ENCODE results near the gene NAGLU.
"Not testable (repeated sequence)": the region's sequence is repeated elsewhere in the genome, so short reads cannot be mapped to it uniquely, and the experiment has no call there.

Gene NAGLU

GRCh38 chr17:42537826-42538451 is 1.9 kb downstream of the NAGLU start:
- Histone ChIP-seq H3K27ac (ENCODE audit: low read length) (no peak overlapping the region), H4K20me1 (ENCODE audit: insufficient read depth, low read length) (peaks cover 13% of the 10 kb centered on the region; the same call in 1 of the 2 replicates), H3K4me1 (ENCODE audit: low read length) (peaks cover 24% of the 10 kb centered on the region), H3K27me3 (ENCODE audit: low read depth, low read length) (no peaks in the 10 kb centered on the region), H3K4me2 (ENCODE audit: low read length) (no peak overlapping the region), H3K9ac (ENCODE audit: low read length) (no peak overlapping the region), H3K4me3 (ENCODE audit: low read length) (peak overlapping the region; percentile 84; the same call in 1 of the 2 replicates), H3K79me2 (ENCODE audit: low read length) (peaks cover 23% of the 10 kb centered on the region), H3K36me3 (replicated peaks; ENCODE audit: low read depth, low read length) (peaks cover 27% of the 10 kb centered on the region), H2AFZ (ENCODE audit: low read depth, low read length) (no peak overlapping the region), H3K9me3 (ENCODE audit: insufficient read depth, low read length) (no peaks in the 10 kb centered on the region)
- TF ChIP-seq EZH2phosphoT487 (IDR thresholded peaks at IDR 0.05; ENCODE audit: low read depth) (no peak), CTCF (IDR thresholded peaks at IDR 0.05; ENCODE audit: low read depth, low read length) (no peak)

DNA sequence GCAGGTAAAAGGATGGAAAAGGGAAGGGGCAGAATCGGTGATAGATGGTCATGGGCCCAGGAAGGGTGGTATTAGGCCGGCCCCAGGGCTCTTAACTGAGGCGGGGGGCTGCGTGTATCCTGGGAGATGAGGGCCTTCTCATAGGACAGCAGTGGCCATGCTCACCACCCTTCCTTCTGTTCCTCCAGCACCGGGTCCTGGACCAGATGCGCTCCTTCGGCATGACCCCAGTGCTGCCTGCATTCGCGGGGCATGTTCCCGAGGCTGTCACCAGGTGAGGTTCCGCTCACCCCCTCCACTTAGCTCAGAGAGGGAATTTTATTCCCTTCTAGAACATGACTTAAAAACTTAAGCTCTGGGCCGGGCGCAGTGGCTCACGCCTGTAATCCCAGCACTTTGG is 2.4 kb downstream of the NAGLU start:
- Histone ChIP-seq H3K27ac (ENCODE audit: low read length) (no peak overlapping the region), H3K9ac (ENCODE audit: low read length) (no peak overlapping the region), H3K27me3 (ENCODE audit: low read depth, low read length) (no peaks in the 10 kb centered on the region), H3K4me1 (ENCODE audit: low read length) (peaks cover 24% of the 10 kb centered on the region), H2AFZ (ENCODE audit: low read depth, low read length) (no peak overlapping the region), H3K79me2 (ENCODE audit: low read length) (peaks cover 23% of the 10 kb centered on the region), H4K20me1 (ENCODE audit: insufficient read depth, low read length) (peaks cover 13% of the 10 kb centered on the region; the same call in 1 of the 2 replicates), H3K9me3 (ENCODE audit: insufficient read depth, low read length) (no peaks in the 10 kb centered on the region), H3K4me3 (ENCODE audit: low read length) (no peak overlapping the region), H3K4me2 (ENCODE audit: low read length) (no peak overlapping the region), H3K36me3 (replicated peaks; ENCODE audit: low read depth, low read length) (peaks cover 30% of the 10 kb centered on the region)
- no peak for TF ChIP-seq EZH2phosphoT487 (IDR thresholded peaks at IDR 0.05; ENCODE audit: low read depth)

DNA sequence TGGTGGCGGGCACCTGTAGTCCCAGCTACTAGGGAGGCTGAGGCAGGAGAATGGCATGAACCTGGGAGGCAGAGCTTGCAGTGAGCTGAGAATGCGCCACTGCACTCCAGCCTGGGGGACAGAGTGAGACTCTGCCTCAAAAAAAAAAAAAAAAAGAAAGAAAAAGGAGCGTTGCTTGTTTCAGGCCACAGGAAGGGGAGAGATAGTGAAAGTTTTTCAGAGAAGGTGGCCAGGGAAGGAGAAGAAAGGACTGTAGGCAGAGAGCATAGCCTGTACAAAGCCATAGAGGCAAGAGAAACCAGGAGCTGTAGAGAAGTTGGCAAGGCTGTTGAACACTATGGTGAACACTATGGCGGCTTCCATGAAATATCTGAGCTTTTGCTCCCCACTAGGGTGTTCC is 4.5 kb downstream of the NAGLU start:
- peaks cover 13% of the 10 kb centered on the region; the same call in 1 of the 2 replicates for H4K20me1 ChIP-seq (ENCODE audit: insufficient read depth, low read length)
- peaks cover 23% of the 10 kb centered on the region for H3K79me2 ChIP-seq (ENCODE audit: low read length)
- not testable (repeated sequence) for H3K9ac ChIP-seq (ENCODE audit: low read length); H3K4me2 ChIP-seq (ENCODE audit: low read length); H2AFZ ChIP-seq (ENCODE audit: low read depth, low read length); H3K4me3 ChIP-seq (ENCODE audit: low read length); H3K9me3 ChIP-seq (ENCODE audit: insufficient read depth, low read length); H3K27ac ChIP-seq (ENCODE audit: low read length); H3K27me3 ChIP-seq (ENCODE audit: low read depth, low read length)
- peaks cover 33% of the 10 kb centered on the region for H3K36me3 ChIP-seq (replicated peaks; ENCODE audit: low read depth, low read length)
- peaks cover 16% of the 10 kb centered on the region for H3K4me1 ChIP-seq (ENCODE audit: low read length)

DNA sequence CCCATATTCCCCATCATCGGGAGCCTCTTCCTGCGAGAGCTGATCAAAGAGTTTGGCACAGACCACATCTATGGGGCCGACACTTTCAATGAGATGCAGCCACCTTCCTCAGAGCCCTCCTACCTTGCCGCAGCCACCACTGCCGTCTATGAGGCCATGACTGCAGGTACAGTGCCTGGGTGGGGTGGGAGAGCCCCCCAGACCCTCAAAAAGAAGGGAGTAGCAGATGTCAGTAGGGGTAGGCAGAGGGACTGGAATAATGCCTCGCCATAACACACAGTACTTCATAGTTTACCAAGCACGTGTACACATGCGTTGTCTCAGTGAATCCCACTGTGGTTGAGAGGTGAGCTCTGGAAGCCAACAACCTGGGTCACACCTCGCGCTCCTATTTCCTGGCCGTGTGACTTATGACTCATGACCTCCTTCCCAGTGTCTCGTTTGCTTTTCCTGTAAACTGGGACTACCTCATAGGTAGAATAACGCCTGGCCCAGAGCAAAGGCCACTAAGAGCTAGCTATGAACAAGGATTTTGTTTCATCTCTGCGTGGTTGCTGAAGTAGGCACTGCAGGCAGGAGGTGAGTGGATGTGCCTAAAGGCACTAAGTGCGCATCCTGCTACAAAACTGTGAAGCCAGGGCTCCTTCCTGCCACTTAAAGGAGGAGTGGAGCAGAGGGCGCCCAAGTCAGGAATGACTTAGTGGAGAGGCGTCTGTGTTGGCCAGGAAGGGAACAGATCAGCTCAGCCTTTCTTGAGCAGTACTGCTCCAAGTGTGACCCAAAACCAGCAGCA is 5.2 kb downstream of the NAGLU start:
- no peak overlapping the region for H3K4me2 ChIP-seq (ENCODE audit: low read length)
- H3K36me3 ChIP-seq (replicated peaks; ENCODE audit: low read depth, low read length): peaks cover 33% of the 10 kb centered on the region
- H3K9ac ChIP-seq (ENCODE audit: low read length): no peak overlapping the region
- peaks cover 22% of the 10 kb centered on the region for H3K79me2 ChIP-seq (ENCODE audit: low read length)
- H3K4me1 ChIP-seq (ENCODE audit: low read length): peaks cover 14% of the 10 kb centered on the region
- no peaks in the 10 kb centered on the region for H3K9me3 ChIP-seq (ENCODE audit: insufficient read depth, low read length)
- no peak for TF ChIP-seq EZH2phosphoT487 (IDR thresholded peaks at IDR 0.05; ENCODE audit: low read depth)
- TF ChIP-seq CTCF (IDR thresholded peaks at IDR 0.05; ENCODE audit: low read depth, low read length): no peak
- no peak overlapping the region for H3K4me3 ChIP-seq (ENCODE audit: low read length)
- H4K20me1 ChIP-seq (ENCODE audit: insufficient read depth, low read length): peaks cover 13% of the 10 kb centered on the region; the same call in 1 of the 2 replicates
- H2AFZ ChIP-seq (ENCODE audit: low read depth, low read length): no peak overlapping the region
- H3K27ac ChIP-seq (ENCODE audit: low read length): no peak overlapping the region
- H3K27me3 ChIP-seq (ENCODE audit: low read depth, low read length): no peaks in the 10 kb centered on the region

All from OCI-LY3 (cell line).